AG04450 (cell line): ENCODE measurements around the gene YAP1. TPM values are rescaled to one million over a fixed set of nuclear protein-coding genes. Genes with fewer than 3 reads are reported as not detected.

Experiments
- CTCF ChIA-PET: fragments of 300-600, 350-600 bp; formaldehyde crosslinking; extraction: SDS; loops from one replicate; lab custom pipeline; 2022; ENCODE audit warnings: antibody characterized with exemption, inconsistent platforms; lab: Charles Lee
- POLR2A ChIA-PET: fragments of 350-600 bp; formaldehyde crosslinking; extraction: SDS; loops from one replicate; lab custom pipeline; 2021; ENCODE audit warnings: antibody characterized with exemption, inconsistent platforms; lab: Yijun Ruan, JAX
- DNase-seq: peaks from one replicate; pipeline ENCODE4 v3.0.0-alpha.2; 2011; ENCODE audit warnings: low read depth, low spot score
- H3K27ac ChIP-seq: one replicate; pipeline ENCODE4 v1.5.1; 2012; ENCODE audit warnings: low read depth, low read length, control low read depth
- H3K27me3 ChIP-seq: one replicate; pipeline ENCODE4 v1.6.0; 2012; ENCODE audit warnings: low read length; ENCODE audit not compliant: control insufficient read depth, insufficient read depth
- H3K4me3 ChIP-seq: 2 replicates; pipeline ENCODE4 v1.5.1; 2011; ENCODE audit warnings: mild to moderate bottlenecking, low read depth, low read length, control low read depth
- H3K9me3 ChIP-seq: 2 replicates; pipeline ENCODE4 v1.5.1; 2012; ENCODE audit warnings: low read length; ENCODE audit not compliant: control insufficient read depth, insufficient read depth
- CTCF ChIP-seq: IDR thresholded peaks from 2 replicates; pipeline ENCODE4 v1.5.1; 2011; ENCODE audit warnings: low read depth, low read length, control low read depth, inconsistent platforms
- polyA plus RNA-seq: library from polyadenylated mRNA; depleted of rRNA; stranded (reverse); fragments of >200 nt; gene quantifications from 2 replicates; pipeline ENCODE4 v1.2.3, GENCODE V29; 2011

YAP1 gene
- polyA plus RNA-seq, 1 experiment, result 117 TPM

- POLR2A ChIA-PET, result interaction anchor here (1.0 to 1.4 kb wide), 3 partner anchors 9 to 48 kb away, joined by 3 to 4 read pairs (median 3); no protein-coding TSS in a partner anchor
- TF ChIP-seq CTCF, result no peak
- no peaks in the 10 kb centered on the region for H3K9me3 ChIP-seq
- H3K27ac ChIP-seq, result peak overlapping the region; percentile 68
- H3K27me3 ChIP-seq, result no peaks in the 10 kb centered on the region
- CTCF ChIA-PET, result interaction anchor here (0.6 to 1.0 kb wide), 6 partner anchors 41 to 175 kb away, joined by 3 to 6 read pairs (median 3); no protein-coding TSS in a partner anchor
- peak overlapping the region; percentile 33 for H3K4me3 ChIP-seq
- peak; percentile 24 for DNase-seq
Measured at GRCh38 chr11:102226702-102227490, 116.6 kb downstream of the YAP1 start.

- DNase-seq, result no peak
- TF ChIP-seq CTCF, result no peak
- ChIA-PET POLR2A (no interaction called here), CTCF (no interaction called here)
- Histone ChIP-seq H3K27me3 (no peaks in the 10 kb centered on the region), H3K27ac (no peak overlapping the region), H3K4me3 (no peak overlapping the region), H3K9me3 (no peaks in the 10 kb centered on the region)
Measured at GRCh38 chr11:102229510-102230123, 119.4 kb downstream of the YAP1 start.

GRCh38 chr11:102230186-102230585 is 119.9 kb downstream of the YAP1 start:
- DNase-seq, result no peak
- no peak for TF ChIP-seq CTCF
- no peaks in the 10 kb centered on the region for H3K27me3 ChIP-seq
- CTCF ChIA-PET, result no interaction called here
- no peaks in the 10 kb centered on the region for H3K9me3 ChIP-seq
- no peak overlapping the region for H3K4me3 ChIP-seq
- POLR2A ChIA-PET, result no interaction called here
- H3K27ac ChIP-seq, result no peak overlapping the region

GRCh38 chr11:102230911-102231310 is 120.7 kb downstream of the YAP1 start:
- no peaks in the 10 kb centered on the region for H3K9me3 ChIP-seq
- H3K27ac ChIP-seq, result no peak overlapping the region
- ChIA-PET CTCF (interaction anchor here (1.0 kb wide), 1 partner anchor 18 kb away, joined by 3 read pairs; no protein-coding TSS in a partner anchor), POLR2A (no interaction called here)
- no peaks in the 10 kb centered on the region for H3K27me3 ChIP-seq
- DNase-seq, result no peak
- TF ChIP-seq CTCF, result no peak
- no peak overlapping the region for H3K4me3 ChIP-seq
